GM19193 (cell line): ENCODE measurements around the gene ZNHIT1.

ENCODE experiments used
- POLR2A ChIP-seq: IDR thresholded peaks from 4 replicates; pipeline ENCODE4 v1.6.1; 2011; ENCODE audit not compliant: insufficient read depth, insufficient read length; ENCODE audit errors: extremely low read depth

ZNHIT1 gene

DNA sequence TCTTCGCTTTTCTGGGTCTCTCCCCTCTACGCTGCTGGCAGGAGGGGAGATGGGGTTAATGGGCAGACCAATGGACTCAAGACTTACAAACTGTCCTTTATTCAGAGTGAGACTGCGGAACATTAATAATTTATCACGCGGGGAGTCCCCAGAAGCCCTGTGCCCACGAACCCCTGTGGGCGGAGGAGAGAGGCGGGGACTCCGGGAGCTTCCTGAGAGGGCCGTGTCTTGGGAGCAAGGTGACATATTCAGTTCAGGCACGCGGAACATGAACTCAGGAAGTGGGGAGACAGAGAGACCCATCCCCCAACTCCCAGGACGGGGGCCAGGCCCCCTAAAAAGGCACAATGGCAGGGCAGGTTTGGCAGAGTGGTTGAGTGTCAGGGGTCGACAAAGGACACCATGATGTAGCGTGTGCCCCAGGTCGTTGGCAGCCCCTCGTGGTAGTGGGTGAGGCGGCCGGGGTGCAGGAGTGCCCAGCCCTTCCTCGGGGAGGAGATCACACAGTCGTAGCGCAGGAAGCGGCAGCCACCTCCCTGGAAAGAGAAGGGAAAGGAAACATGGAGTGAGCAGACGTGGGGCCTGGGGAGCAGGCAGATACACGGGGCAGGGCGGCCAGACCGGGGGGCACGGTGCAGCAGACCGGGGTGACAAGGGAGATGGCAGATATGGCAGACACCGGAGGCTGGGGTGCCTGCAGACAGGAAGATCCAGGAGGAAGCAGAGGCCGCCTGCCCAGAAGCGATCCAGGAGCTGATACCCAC lies 11.9 kb upstream of the ZNHIT1 start:
- TF ChIP-seq POLR2A, result no peak

DNA sequence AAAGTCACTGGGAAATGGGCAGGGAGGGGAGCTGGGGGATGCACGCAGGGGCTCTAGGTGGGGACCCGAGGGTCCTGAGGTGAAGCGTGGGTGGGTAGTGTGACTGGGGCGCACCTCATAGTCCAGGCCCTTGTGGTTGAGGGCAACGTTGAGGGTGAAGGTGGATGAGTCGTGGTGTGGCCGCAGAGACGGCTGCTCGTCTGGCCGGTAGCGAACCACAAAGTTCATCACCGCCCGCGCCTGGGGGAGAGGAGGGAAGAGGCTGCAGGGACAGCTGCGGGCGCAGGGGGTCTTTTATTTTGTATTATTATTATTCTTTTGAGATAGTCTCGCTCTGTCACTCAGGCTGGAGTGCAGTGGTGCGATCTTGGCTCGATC lies 11.3 kb upstream of the ZNHIT1 start:
- TF ChIP-seq POLR2A, result no peak

DNA sequence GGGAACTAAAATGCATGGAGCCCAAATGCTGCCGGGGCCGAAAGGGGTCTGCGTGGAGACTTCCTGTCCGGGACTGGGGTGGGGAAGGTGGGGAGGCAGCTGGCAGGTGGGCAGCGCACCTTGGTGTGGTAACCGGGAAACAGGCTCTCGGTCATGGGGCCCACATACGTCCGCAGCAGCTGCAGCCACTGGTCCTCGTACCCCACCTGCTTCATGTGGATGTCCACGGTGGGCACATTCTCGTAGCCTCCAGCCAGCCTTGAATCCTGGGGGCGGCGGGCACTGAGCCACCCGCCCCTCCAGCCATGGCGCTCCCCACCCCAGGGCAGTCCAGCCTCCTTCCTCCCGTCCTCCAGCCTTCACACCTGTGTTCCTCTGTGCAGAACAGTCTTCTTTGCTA lies 10.5 kb upstream of the ZNHIT1 start:
- no peak for TF ChIP-seq POLR2A

DNA sequence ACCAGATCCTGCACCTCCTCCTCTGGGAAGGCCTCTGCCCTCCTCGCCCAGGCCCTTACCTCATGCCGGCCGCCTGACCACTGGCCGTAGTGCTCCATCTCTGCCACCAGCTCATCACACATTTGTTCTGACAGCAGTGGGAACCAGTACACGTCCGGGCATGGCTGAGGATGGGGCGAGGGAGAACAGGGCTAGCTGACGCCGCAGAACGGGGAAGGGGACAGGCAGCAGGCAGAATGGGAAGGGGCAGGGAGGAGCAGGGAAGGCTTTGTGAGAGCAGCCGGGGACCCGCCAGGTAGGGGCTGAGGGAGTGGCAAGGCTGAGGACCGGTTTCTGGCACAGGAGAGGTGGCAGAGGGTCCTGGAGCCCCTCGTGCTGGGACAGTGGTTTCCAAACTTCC lies 9.2 kb upstream of the ZNHIT1 start:
- TF ChIP-seq POLR2A, result no peak

DNA sequence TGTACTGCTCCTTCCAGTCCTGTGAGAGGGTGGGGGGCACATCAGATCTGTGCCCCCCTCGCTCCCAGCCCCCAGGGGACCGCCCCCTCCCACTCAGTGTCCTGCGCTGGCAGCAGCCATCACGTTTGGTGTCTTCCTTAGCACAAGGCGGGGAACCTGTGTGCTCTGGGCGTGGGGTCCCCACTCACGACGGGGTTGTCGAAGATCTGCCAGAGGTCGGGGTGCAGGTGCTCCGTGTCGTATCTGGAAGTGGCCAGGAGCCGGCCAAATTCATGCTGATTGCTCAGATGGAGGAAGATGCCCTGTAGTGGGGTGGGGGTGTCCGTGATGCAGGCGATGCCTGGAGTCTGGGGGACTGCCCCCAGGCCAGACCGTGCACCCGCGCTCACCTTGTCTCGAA lies 7.8 kb upstream of the ZNHIT1 start:
- TF ChIP-seq POLR2A, result no peak

DNA sequence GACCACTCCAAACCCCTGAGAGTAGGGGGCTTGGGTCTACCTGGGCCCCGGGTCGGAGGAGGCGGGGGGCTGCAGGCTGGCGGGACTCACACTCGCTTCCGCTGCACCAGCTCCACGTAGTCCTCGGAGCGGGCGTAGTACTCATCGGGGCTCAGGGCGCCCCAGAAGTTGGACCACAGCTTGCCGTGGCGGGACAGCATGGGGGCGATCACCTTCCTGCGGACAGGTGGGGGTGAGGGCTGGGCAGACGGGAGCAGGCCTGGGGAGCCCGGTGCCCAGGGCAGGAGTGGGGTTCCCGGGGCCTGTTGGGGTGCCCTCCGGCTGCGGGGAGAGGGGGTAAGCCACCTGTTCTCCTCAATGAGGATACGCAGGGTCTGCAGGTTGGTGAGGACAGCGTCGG lies 6.5 kb upstream of the ZNHIT1 start:
- no peak for TF ChIP-seq POLR2A

DNA sequence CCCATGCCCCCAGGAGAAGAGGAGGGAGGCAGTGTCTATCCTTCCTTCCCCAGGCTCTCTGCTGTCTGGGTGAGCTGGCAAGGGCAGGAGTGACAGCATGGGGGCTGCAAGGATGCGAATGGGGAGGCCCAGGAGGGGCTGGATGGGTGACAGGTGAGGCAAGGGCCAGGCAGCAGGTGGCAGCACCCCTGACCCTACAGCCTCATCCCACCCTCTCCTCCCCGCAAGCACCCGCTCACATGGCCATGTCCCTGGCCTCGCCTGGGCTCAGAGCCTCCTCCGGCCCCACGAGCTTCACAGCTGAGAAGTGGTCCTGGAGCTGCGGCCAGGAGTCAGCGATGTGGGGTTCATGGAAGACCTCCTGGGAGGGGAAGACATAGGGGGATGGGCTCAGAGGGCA lies 6.0 kb upstream of the ZNHIT1 start:
- no peak for TF ChIP-seq POLR2A

DNA sequence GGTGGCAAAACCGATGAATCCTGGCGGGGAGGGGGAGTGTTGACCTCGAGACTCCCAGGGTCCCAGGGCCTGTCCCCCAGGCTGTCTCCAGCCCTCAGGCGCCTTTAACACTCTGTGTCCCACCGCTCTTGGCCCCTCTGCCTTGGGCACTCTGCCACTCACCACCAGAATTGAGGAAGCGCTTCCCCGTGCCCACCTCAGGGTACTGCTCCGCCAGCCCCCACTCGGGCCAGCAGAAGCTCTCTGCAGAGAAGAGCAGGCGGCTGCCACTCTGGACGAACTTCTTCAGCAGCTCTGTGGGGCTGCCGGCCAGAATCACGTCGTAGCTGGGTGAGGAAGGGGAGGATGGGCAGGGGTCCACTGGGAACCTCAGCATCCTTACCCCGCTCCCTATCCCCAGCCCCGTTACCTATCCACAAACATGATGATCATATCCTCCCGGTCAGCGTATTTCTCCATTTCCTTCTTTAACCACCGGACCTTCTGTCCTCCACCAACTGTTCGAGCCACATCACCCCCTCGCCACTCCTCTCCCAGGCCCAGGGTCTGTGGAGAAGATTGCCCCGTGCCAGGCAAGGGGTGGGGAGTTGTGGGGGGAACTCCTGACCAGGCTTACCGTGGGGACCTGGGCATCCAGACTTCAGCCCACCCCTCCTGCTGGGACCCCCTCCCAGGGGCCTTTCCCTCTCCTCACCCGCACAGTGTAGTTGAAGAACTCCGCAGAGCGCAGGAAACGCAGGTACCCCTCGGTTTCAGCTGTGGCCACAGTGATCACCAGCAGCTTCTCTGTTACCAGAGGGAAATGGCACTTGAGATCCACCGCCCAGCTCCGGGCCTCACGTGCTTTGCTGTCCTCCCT lies 1.7 kb upstream of the ZNHIT1 start:
- TF ChIP-seq POLR2A, result no peak

DNA sequence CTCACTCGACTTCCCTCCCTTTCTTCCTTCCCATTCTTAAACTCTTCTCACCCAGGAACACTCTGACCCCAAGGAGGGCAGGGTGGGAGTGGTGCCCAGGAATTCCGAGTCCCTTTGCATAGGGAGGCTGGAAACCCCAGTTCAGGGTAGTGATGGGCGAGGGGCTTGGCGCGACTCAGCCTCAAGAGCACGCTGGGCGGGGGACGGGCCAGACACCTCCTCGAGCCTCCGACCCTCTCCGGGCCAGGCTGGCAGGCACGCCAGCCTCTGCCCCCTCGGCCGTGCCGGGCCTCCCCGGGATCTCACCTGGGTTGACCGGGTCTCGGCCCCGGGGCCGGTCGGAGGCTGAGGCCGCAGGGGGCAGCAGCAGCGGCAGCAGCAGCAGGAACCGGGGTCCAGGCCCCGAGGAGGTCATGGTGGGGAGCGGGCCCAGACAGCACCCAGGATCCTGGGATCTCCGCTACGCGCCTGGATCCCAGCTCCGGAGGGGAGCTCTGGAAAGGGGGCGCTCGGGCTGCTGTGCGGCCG lies 1.0 kb upstream of the ZNHIT1 start:
- TF ChIP-seq POLR2A, result no peak

DNA sequence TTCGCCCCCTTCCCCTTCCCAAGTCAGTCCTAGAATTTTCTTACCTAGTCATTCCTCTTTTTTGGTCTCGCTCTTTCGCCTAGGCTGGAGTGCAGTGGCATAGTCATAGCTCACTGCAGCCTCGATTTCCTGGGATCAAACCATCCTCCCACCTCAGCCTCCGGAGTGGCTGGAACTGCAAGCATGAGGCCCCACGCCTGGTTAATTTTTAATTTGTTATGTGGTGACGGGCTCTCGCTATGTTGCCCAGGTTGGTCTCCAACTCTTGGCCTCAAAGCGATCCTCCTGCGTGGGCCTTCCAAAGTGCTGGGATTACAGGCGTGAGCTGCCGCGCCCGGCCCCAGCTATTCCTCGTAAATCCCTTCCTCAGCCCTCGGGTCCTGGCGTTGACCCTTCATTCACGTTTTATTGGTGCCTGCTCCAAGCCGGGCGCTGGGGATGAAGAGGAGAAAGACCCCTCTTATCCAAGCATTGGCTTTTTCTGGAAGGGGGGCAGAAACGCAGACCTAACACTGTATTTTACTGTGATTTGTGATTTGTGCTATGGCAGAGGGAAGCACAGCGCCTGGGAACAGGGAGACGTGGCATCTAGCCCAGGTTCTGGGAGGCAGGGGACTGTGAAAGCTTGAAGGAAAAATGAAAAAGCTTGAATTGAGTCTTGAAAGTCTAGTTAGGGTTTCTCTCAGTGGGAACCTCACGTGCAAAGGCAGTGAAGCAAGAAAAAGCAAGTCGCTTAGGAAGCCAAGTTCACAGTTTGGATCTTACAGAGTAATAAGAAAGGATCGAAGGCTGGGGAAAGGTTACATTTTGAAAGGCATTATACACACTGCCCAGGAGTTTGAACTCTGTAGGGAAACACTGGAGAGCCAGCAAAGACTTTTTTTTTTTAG lies 516 bp downstream of the ZNHIT1 start:
- TF ChIP-seq POLR2A, result no peak

DNA sequence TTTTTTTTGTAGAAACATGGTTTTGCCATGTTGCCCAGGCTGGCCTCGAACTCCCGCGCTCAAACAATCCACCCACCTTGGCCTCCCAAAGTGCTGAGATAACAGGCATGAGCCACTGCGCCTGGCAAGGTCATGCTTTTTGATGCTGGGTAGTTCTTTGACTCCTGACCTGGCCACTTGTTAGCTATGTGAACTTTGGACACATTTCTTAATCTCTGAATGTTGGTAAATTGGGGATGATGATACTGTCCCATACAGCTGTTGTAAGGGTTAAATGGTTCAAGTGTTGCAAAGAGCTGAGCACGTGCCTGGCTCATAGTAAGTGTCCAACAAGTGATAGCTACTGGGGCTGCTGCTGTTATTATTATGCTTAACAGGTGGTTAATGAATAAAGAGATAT lies 2.3 kb downstream of the ZNHIT1 start:
- TF ChIP-seq POLR2A, result no peak

DNA sequence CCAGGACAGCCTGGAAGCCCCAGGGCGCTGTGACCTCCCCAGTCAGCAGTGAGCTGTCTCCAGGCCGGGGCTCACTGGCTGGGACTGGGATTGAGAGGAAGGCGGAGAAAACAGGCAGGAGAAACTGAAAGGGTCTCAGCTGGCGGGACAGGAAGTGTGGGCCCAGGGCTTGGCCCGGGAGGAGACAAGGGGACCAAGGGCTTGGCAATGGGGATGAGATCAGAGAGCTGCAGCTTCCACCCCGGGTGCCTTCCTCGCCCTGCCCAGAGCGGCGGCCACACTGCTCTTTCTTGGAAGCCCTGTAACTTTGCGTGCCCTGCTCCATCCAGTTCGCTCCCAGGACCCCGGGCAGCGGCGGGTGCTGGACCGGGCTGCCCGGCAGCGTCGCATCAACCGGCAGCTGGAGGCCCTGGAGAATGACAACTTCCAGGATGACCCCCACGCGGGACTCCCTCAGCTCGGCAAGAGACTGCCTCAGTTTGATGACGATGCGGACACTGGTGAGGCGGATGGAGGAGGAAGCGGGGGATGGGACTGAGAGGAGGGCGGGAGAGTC lies 4.4 kb downstream of the ZNHIT1 start:
- no peak for TF ChIP-seq POLR2A

DNA sequence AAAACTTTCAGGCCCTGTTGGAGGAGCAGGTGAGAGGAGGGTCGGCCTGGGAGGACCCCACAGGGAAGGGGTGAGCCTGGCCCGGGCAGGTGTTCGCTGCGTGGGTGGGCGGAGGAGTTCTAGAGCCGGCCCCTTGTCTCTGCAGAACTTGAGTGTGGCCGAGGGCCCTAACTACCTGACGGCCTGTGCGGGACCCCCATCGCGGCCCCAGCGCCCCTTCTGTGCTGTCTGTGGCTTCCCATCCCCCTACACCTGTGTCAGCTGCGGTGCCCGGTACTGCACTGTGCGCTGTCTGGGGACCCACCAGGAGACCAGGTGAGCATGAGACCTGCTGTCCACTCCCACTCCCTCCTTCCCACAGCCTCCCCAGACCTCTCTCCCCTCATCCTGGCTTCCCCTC lies 5.6 kb downstream of the ZNHIT1 start:
- TF ChIP-seq POLR2A, result no peak

DNA sequence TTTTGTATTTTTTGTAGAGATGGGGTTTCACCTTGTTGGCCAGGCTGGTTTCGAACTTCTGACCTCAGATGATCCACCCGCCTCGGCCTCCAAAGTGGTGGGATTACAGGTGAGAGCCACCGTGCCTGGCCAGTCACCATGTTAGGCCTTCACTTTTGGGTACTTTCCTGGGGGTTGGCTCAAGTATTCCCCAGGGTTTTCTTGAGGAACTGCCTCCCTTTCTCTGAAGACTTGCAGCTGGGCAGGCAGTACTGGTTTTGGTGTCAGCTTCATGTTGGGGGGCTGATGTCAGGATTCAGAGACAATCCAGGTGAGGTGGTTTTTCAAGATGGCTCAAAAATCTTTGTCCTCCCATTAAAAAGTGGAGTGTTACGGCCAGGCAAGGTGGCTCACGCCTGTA lies 7.7 kb downstream of the ZNHIT1 start:
- TF ChIP-seq POLR2A, result no peak

DNA sequence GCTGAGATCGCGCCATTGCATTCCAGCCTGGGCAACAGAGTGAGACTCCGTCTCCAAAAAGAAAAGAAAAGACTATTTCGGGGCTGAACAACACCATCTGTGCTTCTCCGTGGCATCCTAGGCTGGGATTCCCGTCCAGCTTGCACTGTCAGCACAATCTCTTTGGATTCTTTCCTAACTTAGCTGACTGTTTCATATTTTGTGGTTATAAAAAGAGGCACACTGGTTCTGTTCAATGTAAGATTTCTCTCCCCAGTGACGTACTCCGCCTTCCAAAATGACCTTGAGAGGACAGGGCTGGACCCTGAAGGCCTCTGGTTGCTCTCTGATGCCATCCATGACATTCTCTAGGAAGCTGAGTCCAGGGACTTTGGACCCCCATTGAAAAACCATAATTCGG lies 8.8 kb downstream of the ZNHIT1 start:
- no peak for TF ChIP-seq POLR2A
